ENCODE measurements around the gene ADGRA1.

Gene ADGRA1

GRCh38 chr10:133104068-133104962, 16.6 kb downstream of the ADGRA1 start:
- DNase-seq (ENCODE audit: low read depth) = no peak
- no peak overlapping the region for H3K4me3 ChIP-seq (ENCODE audit: low read depth, low read length)
- TF ChIP-seq, protein P1, sequence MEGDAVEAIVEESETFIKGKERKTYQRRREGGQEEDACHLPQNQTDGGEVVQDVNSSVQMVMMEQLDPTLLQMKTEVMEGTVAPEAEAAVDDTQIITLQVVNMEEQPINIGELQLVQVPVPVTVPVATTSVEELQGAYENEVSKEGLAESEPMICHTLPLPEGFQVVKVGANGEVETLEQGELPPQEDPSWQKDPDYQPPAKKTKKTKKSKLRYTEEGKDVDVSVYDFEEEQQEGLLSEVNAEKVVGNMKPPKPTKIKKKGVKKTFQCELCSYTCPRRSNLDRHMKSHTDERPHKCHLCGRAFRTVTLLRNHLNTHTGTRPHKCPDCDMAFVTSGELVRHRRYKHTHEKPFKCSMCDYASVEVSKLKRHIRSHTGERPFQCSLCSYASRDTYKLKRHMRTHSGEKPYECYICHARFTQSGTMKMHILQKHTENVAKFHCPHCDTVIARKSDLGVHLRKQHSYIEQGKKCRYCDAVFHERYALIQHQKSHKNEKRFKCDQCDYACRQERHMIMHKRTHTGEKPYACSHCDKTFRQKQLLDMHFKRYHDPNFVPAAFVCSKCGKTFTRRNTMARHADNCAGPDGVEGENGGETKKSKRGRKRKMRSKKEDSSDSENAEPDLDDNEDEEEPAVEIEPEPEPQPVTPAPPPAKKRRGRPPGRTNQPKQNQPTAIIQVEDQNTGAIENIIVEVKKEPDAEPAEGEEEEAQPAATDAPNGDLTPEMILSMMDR (conservative IDR thresholded peaks at IDR 0.05; ENCODE audit: low read depth, low read length) = no peak

GRCh38 chr10:133104963-133105640, 17.4 kb downstream of the ADGRA1 start:
- no peak overlapping the region for H3K4me3 ChIP-seq (ENCODE audit: low read depth, low read length)
- no peak for DNase-seq (ENCODE audit: low read depth)
- TF ChIP-seq, protein P1 (conservative IDR thresholded peaks at IDR 0.05; ENCODE audit: low read depth, low read length) = no peak

DNA sequence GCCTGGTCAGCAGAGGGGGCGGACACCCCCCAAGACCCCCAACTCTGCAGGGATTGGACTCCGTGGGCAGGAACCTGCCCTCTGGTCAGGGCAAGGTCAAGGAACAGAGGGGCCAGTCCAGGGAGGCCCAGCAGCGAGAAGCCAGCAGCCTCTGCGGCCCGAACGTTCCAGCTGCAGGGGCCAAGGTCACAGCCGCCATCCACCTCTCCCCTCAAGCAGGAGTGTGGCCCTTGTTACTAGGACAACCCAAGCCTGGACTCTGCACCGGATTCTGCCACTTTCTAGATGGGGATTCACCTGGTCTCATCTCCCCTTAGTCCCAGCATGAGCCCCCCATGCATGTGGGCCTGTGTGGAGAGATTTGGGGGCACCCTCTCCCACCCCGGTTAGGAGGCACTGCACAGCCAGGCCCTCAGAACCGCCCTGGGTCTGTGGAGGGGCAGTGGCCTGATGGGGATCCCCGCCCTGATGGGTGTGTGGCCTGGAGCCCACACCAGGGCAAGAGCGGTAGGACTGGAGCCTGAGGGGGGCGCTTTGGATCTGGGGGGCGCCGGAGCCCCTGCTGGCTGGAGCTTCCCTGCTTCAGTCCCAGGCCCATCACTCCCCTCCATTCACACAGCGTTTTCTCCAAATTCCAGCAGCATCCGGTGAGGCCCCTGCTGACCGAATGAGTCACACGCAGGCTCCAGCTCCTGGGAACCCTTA, 18.1 kb downstream of the ADGRA1 start:
- no peak overlapping the region for H3K4me3 ChIP-seq (ENCODE audit: low read depth, low read length)
- no peak for DNase-seq (ENCODE audit: low read depth)
- TF ChIP-seq, protein P1 (conservative IDR thresholded peaks at IDR 0.05; ENCODE audit: low read depth, low read length) = no peak

DNA sequence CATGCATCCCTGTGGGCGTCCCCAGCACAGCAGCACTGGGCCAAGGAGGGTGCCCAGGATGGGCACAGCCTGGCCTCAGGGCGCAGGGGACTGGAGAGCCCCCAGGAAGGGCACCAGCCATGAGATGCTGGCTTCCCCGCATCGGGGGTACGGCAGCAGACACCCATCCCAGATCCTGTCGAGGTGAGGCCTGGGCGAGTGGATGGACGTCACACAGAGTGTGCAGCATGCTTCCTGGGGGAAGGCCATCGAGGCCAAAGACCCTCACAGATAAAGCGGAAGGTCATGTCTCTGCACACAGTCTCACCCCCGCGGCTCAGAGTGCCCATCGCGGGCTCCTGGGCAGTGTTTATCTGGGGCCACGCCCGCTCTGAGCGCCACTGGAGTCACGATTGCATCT, 18.8 kb downstream of the ADGRA1 start:
- TF ChIP-seq, protein P1 (conservative IDR thresholded peaks at IDR 0.05; ENCODE audit: low read depth, low read length) = no peak
- H3K4me3 ChIP-seq (ENCODE audit: low read depth, low read length) = no peak overlapping the region
- no peak for DNase-seq (ENCODE audit: low read depth)

- no peak overlapping the region for H3K4me3 ChIP-seq (ENCODE audit: low read depth, low read length)
- TF ChIP-seq, protein P1 (conservative IDR thresholded peaks at IDR 0.05; ENCODE audit: low read depth, low read length) = no peak
- DNase-seq (ENCODE audit: low read depth) = no peak
Measured at GRCh38 chr10:133107442-133107841, 19.7 kb downstream of the ADGRA1 start.

GRCh38 chr10:133109711-133110110, 22.0 kb downstream of the ADGRA1 start:
- H3K4me3 ChIP-seq (ENCODE audit: low read depth, low read length) = no peak overlapping the region
- DNase-seq (ENCODE audit: low read depth) = no peak
- TF ChIP-seq, protein P1 (conservative IDR thresholded peaks at IDR 0.05; ENCODE audit: low read depth, low read length) = no peak

Data from choroid plexus epithelial cell (primary cell).